Fibroblast of villous mesenchyme (primary cell): ENCODE measurements around the gene ALDOA. TPM values are rescaled to one million over a fixed set of nuclear protein-coding genes. Genes with fewer than 3 reads are reported as not detected.

Experiments used
- DNase-seq: peaks from one replicate; pipeline ENCODE4 v3.0.0-alpha.2; 2010; ENCODE audit warnings: low read depth
- H3K4me3 ChIP-seq: 2 replicates; pipeline ENCODE4 v1.5.1; 2011; ENCODE audit warnings: low read depth, mild to moderate bottlenecking, low read length
- total RNA-seq: library from RNA; depleted of rRNA; stranded (reverse); fragments of >200 nt; gene quantifications from 2 replicates; pipeline ENCODE4 v1.2.3, GENCODE V29; 2012
- TF ChIP-seq, protein P1 (sequence below): IDR thresholded peaks from 2 replicates; pipeline ENCODE4 v1.5.1; 2012; ENCODE audit warnings: low read depth, mild to moderate bottlenecking, low read length; ENCODE audit not compliant: insufficient read depth

Gene ALDOA
- total RNA-seq, 1 donor, result 545 TPM

DNA sequence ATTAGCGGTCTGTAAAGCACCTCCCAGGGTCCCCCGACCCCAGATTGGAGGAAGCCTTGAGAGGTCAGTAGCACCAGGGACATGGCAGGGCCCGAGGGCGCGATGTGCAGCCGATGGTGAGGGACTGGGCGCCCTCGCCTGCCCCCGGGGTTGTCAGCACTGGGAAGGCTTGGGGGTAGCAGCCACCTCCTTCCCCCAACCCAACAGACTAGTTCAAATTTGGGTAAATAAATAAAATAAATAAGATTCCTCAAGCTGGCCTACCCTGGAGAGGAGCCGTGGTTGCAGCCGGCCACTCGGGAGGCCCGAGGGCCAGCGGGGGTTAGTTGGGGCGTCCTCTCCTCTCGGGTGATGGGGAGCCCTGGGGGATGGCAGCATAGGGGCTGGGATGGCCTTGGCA, 41.1 kb upstream of the ALDOA start:
- TF ChIP-seq, protein P1, sequence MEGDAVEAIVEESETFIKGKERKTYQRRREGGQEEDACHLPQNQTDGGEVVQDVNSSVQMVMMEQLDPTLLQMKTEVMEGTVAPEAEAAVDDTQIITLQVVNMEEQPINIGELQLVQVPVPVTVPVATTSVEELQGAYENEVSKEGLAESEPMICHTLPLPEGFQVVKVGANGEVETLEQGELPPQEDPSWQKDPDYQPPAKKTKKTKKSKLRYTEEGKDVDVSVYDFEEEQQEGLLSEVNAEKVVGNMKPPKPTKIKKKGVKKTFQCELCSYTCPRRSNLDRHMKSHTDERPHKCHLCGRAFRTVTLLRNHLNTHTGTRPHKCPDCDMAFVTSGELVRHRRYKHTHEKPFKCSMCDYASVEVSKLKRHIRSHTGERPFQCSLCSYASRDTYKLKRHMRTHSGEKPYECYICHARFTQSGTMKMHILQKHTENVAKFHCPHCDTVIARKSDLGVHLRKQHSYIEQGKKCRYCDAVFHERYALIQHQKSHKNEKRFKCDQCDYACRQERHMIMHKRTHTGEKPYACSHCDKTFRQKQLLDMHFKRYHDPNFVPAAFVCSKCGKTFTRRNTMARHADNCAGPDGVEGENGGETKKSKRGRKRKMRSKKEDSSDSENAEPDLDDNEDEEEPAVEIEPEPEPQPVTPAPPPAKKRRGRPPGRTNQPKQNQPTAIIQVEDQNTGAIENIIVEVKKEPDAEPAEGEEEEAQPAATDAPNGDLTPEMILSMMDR, result no peak
- H3K4me3 ChIP-seq, result no peak overlapping the region
- no peak for DNase-seq

DNA sequence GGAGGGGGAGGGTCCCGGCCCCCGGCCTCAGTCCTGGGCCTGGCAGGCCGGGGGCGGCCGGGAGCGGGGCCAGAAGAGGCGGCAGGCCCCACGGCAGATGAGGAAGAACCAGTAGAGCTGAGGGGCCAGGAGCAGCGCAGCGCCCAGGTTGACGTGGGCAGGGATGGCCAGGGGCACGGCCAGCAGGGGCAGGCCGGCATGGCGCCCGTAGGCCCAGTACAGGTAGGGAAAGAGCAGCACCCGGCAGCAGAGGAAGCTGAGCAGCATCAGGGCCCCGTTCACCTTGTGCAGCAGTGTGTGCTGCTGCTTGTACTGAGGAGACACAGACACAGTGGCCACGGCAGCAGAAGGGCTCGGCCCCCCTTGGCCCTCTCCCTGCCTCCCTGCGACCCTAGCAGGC, 40.4 kb upstream of the ALDOA start:
- H3K4me3 ChIP-seq, result no peak overlapping the region
- DNase-seq, result no peak
- TF ChIP-seq, protein P1, result no peak

DNA sequence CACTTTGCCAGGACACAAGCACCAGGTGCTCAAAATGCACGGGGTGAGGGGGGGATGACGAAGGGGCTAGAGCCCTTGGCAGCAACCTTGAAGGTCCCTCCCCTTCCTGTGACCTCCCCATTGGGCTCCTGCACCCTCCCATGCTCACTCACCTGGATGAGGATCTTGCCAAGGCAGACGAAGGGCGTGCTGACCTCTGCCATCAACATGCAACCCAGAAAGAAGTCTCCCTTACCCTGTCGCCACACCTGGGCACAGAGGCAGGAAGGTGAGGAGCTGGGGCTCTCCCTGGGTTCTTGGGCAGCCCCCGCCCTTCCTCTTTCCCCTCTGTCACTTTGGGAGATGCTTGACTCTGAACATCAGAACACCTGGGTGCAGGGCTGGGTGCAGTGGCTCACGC, 40.0 kb upstream of the ALDOA start:
- TF ChIP-seq, protein P1, result no peak
- DNase-seq, result no peak
- no peak overlapping the region for H3K4me3 ChIP-seq

DNA sequence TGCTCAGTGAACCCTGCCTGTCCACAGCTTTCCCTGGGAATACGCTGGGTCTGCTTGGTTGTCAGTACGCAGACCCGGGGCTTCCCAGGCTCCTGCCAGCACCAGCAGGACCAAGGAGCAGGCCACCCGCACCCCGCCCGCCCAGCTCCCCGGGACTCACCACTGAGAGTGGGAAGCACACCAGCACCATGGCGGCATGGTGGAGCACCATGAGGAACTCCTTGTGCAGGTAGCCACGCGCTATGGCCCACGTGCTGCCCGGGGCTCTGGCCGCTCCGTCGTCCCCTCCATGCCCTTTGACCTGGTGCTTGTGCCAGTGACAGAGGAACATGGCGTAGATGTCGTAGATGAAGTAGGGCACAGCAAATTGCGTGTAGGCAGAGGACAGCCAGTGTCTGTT, 39.1 kb upstream of the ALDOA start:
- no peak overlapping the region for H3K4me3 ChIP-seq
- TF ChIP-seq, protein P1, result no peak
- DNase-seq, result no peak

DNA sequence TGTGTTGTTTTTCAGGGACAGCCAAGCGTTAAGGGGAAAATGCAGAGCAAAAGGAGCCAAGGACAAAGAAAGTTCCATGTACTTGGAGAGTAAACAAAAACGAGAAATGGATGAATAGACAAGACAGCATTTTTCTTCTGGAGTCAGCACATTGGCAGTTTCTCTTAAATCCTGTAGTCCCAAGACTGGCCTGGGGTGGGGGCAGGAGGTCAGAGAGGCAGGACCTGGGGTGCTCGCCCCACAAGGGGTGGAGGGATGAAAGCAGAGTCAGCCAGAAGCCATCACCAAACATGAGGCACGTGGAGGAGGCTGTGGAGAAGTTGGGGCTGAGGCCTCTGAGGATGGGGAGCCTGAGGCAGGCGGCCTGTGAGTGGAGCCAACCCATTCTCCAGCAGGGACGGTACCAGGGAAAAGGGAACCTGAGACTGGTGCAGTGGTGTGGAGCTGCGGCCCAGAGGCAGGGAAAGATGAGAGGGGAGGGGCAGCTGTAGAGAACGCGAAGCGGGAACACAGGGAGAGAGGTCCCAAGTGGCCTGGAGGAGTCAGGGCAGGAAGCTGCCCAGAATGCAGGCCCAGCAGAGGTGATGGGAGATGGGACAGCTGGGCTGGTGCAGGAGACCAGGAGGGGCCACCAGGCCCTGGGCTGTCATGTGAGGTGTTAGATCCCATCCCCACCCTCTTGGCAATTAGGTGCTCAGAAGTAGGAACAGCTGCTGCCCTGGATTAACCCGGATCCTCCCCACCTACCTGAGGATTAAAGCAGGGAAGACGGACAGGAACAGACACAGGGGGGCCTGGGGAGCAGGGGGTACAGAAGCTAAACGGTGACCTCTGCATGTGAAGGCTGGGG, 37.7 kb upstream of the ALDOA start:
- no peak overlapping the region for H3K4me3 ChIP-seq
- no peak for DNase-seq
- TF ChIP-seq, protein P1, result no peak

DNA sequence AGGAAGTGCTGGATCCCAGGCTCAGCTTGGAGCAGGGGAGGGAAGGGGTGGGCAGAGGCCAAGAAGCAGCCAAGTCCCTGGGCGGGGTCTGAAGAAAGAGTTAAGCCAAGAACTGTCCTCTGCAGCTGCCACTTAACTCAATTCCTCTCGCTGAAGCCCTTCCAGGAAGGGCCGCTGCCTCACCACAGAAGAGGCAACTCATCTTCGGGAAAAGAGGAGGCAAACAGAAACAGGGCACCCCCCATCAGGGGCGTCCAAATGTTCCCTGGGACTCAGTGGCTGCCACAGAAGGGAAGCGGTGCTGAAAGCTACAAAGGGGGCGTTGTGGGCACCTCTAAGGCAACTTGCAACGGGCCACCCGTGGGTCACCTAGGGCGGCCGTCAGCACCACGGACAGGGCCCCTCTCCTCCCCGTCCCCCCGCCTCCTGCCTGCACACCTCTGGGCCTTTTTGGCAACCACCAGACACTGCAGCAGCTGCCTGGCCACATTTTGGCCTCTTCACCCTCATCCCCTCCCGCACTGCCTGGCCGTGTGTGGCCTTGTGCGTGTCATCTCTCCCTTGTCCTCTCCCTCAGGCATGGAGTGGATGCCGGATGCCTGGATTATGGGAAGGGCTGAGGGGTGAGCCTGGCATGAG, 37.0 kb upstream of the ALDOA start:
- DNase-seq, result no peak
- TF ChIP-seq, protein P1, result no peak
- no peak overlapping the region for H3K4me3 ChIP-seq
